H9 (cell line): ENCODE data around the gene ASPSCR1. TPM values are rescaled to one million over a fixed set of nuclear protein-coding genes. Genes with fewer than 3 reads are reported as not detected.

Source experiments
- DNase-seq: peaks from one replicate; pipeline ENCODE4 v3.0.0-alpha.2; 2017
- H2AFZ ChIP-seq: one replicate; pipeline ENCODE4 v1.6.1; 2013; ENCODE audit warnings: mild to moderate bottlenecking, low read length, control low read depth, moderate library complexity
- H2AK5ac ChIP-seq: 2 replicates; pipeline ENCODE4 v1.6.1; 2013; ENCODE audit warnings: low read length, control low read depth, mixed read lengths; ENCODE audit not compliant: insufficient read length
- H2BK120ac ChIP-seq: one replicate; pipeline ENCODE4 v1.6.1; 2013; ENCODE audit warnings: low read depth, mild to moderate bottlenecking, low read length, control low read depth, inconsistent platforms; ENCODE audit not compliant: poor library complexity, severe bottlenecking
- H2BK12ac ChIP-seq: 2 replicates; pipeline ENCODE4 v1.6.1; 2013; ENCODE audit warnings: low read length, control low read depth, mixed read lengths, low read depth; ENCODE audit not compliant: insufficient read length
- H2BK15ac ChIP-seq: 2 replicates; pipeline ENCODE4 v1.6.1; 2013; ENCODE audit warnings: low read depth, low read length, control low read depth
- H2BK20ac ChIP-seq: one replicate; pipeline ENCODE4 v1.6.1; 2013; ENCODE audit warnings: low read depth, mild to moderate bottlenecking, low read length, control low read depth, inconsistent platforms; ENCODE audit not compliant: poor library complexity, severe bottlenecking
- H2BK5ac ChIP-seq: 2 replicates; pipeline ENCODE4 v1.6.1; 2013; ENCODE audit warnings: low read length, control low read depth, mixed read lengths; ENCODE audit not compliant: insufficient read length
- H3K14ac ChIP-seq: 2 replicates; pipeline ENCODE4 v1.6.1; 2013; ENCODE audit warnings: low read length, control low read depth; ENCODE audit not compliant: insufficient read depth
- H3K18ac ChIP-seq: 2 replicates; pipeline ENCODE4 v1.6.1; 2013; ENCODE audit warnings: low read depth, mild to moderate bottlenecking, mixed read lengths, low read length, control low read depth; ENCODE audit not compliant: insufficient read length
- H3K23ac ChIP-seq: 2 replicates; pipeline ENCODE4 v1.6.1; 2013; ENCODE audit warnings: low read length, control low read depth, mixed read lengths, low read depth; ENCODE audit not compliant: insufficient read length
- H3K23me2 ChIP-seq: 2 replicates; pipeline ENCODE4 v1.6.1; 2013; ENCODE audit warnings: low read depth, mild to moderate bottlenecking, mixed read lengths, low read length, control low read depth; ENCODE audit not compliant: insufficient read length, poor library complexity, severe bottlenecking
- H3K27ac ChIP-seq: 2 replicates; pipeline ENCODE4 v1.5.1; 2013; ENCODE audit warnings: low read length, control low read depth, mixed read lengths, low read depth; ENCODE audit not compliant: insufficient read length
- H3K27me3 ChIP-seq: 2 replicates; pipeline ENCODE4 v1.6.1; 2013; ENCODE audit warnings: low read length, control low read depth, inconsistent platforms; ENCODE audit not compliant: insufficient read depth
- H3K4ac ChIP-seq: 2 replicates; pipeline ENCODE4 v1.6.1; 2013; ENCODE audit warnings: low read depth, mild to moderate bottlenecking, control low read depth, inconsistent platforms, low read length, moderate library complexity
- H3K4me1 ChIP-seq: 2 replicates; pipeline ENCODE4 v1.6.1; 2013; ENCODE audit warnings: low read length, control low read depth, inconsistent platforms; ENCODE audit not compliant: insufficient read depth
- H3K4me2 ChIP-seq: 2 replicates; pipeline ENCODE4 v1.6.1; 2013; ENCODE audit warnings: low read length, control low read depth, mixed read lengths; ENCODE audit not compliant: insufficient read length, insufficient read depth
- H3K56ac ChIP-seq: 2 replicates; pipeline ENCODE4 v1.6.1; 2013; ENCODE audit warnings: low read depth, mild to moderate bottlenecking, mixed read lengths, low read length, control low read depth; ENCODE audit not compliant: insufficient read length
- H3K79me1 ChIP-seq: 2 replicates; pipeline ENCODE4 v1.6.1; 2013; ENCODE audit warnings: low read depth, mild to moderate bottlenecking, moderate library complexity, low read length, control low read depth, inconsistent platforms; ENCODE audit not compliant: insufficient read depth, poor library complexity, severe bottlenecking
- H3K79me2 ChIP-seq: 2 replicates; pipeline ENCODE4 v1.6.1; 2013; ENCODE audit warnings: low read length, control low read depth, inconsistent platforms; ENCODE audit not compliant: insufficient read depth
- H3K9ac ChIP-seq: 2 replicates; pipeline ENCODE4 v1.6.1; 2013; ENCODE audit warnings: low read length, control low read depth, mixed read lengths; ENCODE audit not compliant: insufficient read length; ENCODE audit errors: extremely low read depth
- H3K9me3 ChIP-seq: one replicate; pipeline ENCODE4 v1.6.1; 2013; ENCODE audit warnings: low read depth, low read length, inconsistent platforms; ENCODE audit not compliant: control insufficient read depth
- H3T11ph ChIP-seq: one replicate; pipeline ENCODE4 v1.6.1; 2013; ENCODE audit warnings: mild to moderate bottlenecking, low read length, control low read depth, inconsistent platforms
- H4K20me1 ChIP-seq: one replicate; pipeline ENCODE4 v1.6.1; 2013; ENCODE audit not compliant: control insufficient read depth, insufficient read length, insufficient read depth
- H4K5ac ChIP-seq: 2 replicates; pipeline ENCODE4 v1.6.1; 2013; ENCODE audit warnings: low read depth, mild to moderate bottlenecking, mixed read lengths, low read length, control low read depth; ENCODE audit not compliant: insufficient read length
- H4K8ac ChIP-seq: replicated peaks from 2 replicates; pipeline ENCODE4 v1.6.1; 2013; ENCODE audit warnings: low read length, control low read depth, mixed read lengths, low read depth; ENCODE audit not compliant: insufficient read length
- H4K91ac ChIP-seq: 2 replicates; pipeline ENCODE4 v1.6.1; 2013; ENCODE audit warnings: low read depth, mild to moderate bottlenecking, moderate library complexity, mixed read lengths, low read length, control low read depth; ENCODE audit not compliant: insufficient read length
- H3K27ac Mint-ChIP-seq, 3 experiments: 2 replicates in 2 of 3; 3 replicates in 1 of 3; pipeline ENCODE4 v1.8.0; 2020 to 2021; ENCODE audit warnings: mixed read lengths in 3 of 3, mild to moderate bottlenecking in 1 of 3, moderate library complexity in 1 of 3
- H3K27me3 Mint-ChIP-seq: 2 replicates; pipeline ENCODE4 v1.8.0; 2021; ENCODE audit warnings: low read depth, mild to moderate bottlenecking, moderate library complexity, mixed read lengths
- H3K36me3 Mint-ChIP-seq, 3 experiments: 2 replicates in 2 of 3; 3 replicates in 1 of 3; pipeline ENCODE4 v1.8.0; 2020 to 2021; ENCODE audit warnings: low read depth in 3 of 3, mixed read lengths in 3 of 3; ENCODE audit not compliant: insufficient read depth in 1 of 3
- H3K4me1 Mint-ChIP-seq, 2 experiments: 2 replicates each; pipeline ENCODE4 v1.8.0; 2020; ENCODE audit warnings: mixed read lengths in 2 of 2
- H3K4me3 Mint-ChIP-seq, 2 experiments: 2 replicates in 1 of 2; 3 replicates in 1 of 2; pipeline ENCODE4 v1.8.0; 2020 to 2021; ENCODE audit warnings: mild to moderate bottlenecking in 2 of 2, mixed read lengths in 2 of 2, moderate library complexity in 1 of 2
- H3K9me3 Mint-ChIP-seq, 2 experiments: 2 replicates in 1 of 2; 3 replicates in 1 of 2; pipeline ENCODE4 v1.8.0; 2020; ENCODE audit warnings: mild to moderate bottlenecking in 2 of 2, mixed read lengths in 2 of 2, moderate library complexity in 1 of 2
- WGBS: extraction: QIAGEN DNeasy Blood & Tissue Kit; methylation state at CpG from one replicate; pipeline ENCODE4 v1.1.7; 2013; ENCODE audit warnings: missing lambda C conversion rate, low lambda C conversion rate, mixed read lengths; ENCODE audit not compliant: insufficient read length; ENCODE audit errors: extremely low coverage; 5-methylcytosine and 5-hydroxymethylcytosine counted together
- total RNA-seq: library from RNA; stranded (reverse); gene quantifications from 2 replicates; pipeline ENCODE4 v1.2.1, GENCODE V29; 2021
- TF ChIP-seq, protein P1 (sequence below): fragments of 200-600 bp; sonication (generic); conservative IDR thresholded peaks from 3 replicates; pipeline ENCODE4 v1.8.0; 2021; ENCODE audit warnings: antibody characterized with exemption, mild to moderate bottlenecking

Gene ASPSCR1
- total RNA-seq, 1 experiment from 2014 or later: 50.9 TPM

DNA sequence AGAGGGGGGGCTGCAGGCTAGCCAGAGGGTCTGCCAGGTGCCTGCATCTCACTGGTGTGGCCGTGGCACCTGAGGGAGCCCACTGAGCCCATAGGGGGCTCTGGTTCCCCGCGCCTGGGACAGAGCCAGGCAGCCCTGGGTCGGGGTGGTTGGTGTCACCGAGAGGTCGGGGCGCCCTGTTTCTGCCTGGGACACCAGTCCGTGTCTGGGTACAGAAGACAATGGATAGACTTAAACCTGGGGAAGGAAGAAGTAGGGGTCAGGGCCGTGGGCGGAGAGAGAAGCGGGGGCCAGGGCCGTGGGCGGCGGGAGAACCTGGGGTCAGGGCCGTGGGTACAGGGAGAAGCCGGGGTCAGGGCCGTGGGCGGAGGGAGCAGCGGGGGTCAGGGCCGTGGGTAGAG is 71.1 kb downstream of the ASPSCR1 start:
- H2AK5ac ChIP-seq: no peak overlapping the region
- no peak overlapping the region for H3K27ac Mint-ChIP-seq
- no peak overlapping the region for H2BK120ac ChIP-seq
- H3K9me3 Mint-ChIP-seq: no peaks in the 10 kb centered on the region
- H3K4me1 Mint-ChIP-seq: peaks cover 0 to 16% of the 10 kb centered on the region in 2 experiments; a peak in 2 of 4 replicates
- H4K91ac ChIP-seq: no peak overlapping the region
- no peak overlapping the region for H3K23ac ChIP-seq
- H3K4ac ChIP-seq: no peak overlapping the region
- H3K4me2 ChIP-seq: no peak overlapping the region
- H3K14ac ChIP-seq: no peak overlapping the region
- H2BK5ac ChIP-seq: no peak overlapping the region
- H4K20me1 ChIP-seq: no peaks in the 10 kb centered on the region
- H3K9me3 ChIP-seq: no peaks in the 10 kb centered on the region
- H2BK12ac ChIP-seq: no peak overlapping the region
- H3K79me2 ChIP-seq: no peaks in the 10 kb centered on the region
- no peaks in the 10 kb centered on the region; the same call in 1 of the 2 replicates for H3K4me1 ChIP-seq
- TF ChIP-seq, protein P1, sequence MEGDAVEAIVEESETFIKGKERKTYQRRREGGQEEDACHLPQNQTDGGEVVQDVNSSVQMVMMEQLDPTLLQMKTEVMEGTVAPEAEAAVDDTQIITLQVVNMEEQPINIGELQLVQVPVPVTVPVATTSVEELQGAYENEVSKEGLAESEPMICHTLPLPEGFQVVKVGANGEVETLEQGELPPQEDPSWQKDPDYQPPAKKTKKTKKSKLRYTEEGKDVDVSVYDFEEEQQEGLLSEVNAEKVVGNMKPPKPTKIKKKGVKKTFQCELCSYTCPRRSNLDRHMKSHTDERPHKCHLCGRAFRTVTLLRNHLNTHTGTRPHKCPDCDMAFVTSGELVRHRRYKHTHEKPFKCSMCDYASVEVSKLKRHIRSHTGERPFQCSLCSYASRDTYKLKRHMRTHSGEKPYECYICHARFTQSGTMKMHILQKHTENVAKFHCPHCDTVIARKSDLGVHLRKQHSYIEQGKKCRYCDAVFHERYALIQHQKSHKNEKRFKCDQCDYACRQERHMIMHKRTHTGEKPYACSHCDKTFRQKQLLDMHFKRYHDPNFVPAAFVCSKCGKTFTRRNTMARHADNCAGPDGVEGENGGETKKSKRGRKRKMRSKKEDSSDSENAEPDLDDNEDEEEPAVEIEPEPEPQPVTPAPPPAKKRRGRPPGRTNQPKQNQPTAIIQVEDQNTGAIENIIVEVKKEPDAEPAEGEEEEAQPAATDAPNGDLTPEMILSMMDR: no peak
- no peak overlapping the region for H3K9ac ChIP-seq
- H2BK20ac ChIP-seq: no peak overlapping the region
- no peak overlapping the region for H3K56ac ChIP-seq
- peaks cover 2% of the 10 kb centered on the region for H3K79me1 ChIP-seq
- no peaks in the 10 kb centered on the region for H3K23me2 ChIP-seq
- no peak overlapping the region for H4K8ac ChIP-seq
- no peak overlapping the region for H3K4me3 Mint-ChIP-seq
- no peaks in the 10 kb centered on the region for H3K27me3 ChIP-seq
- no peak overlapping the region for H3K18ac ChIP-seq
- no peak overlapping the region for H2BK15ac ChIP-seq
- peaks cover 6 to 25% (median 25%) of the 10 kb centered on the region in 3 experiments; a peak in 6 of 7 replicates for H3K36me3 Mint-ChIP-seq
- WGBS: no CpG with 5 or more reads among the region's 20 CpGs
- no peak for DNase-seq
- no peak overlapping the region for H4K5ac ChIP-seq
- no peak overlapping the region for H3K27ac ChIP-seq
- H3K27me3 Mint-ChIP-seq: no peaks in the 10 kb centered on the region; the same call in 1 of the 2 replicates
- no peak overlapping the region for H3T11ph ChIP-seq
- no peak overlapping the region for H2AFZ ChIP-seq
